Transverse colon (tissue), 4 donors: ENCODE data around the gene PLA2G15.

Source experiments
- CTCF ChIP-seq, 5 experiments: fragments of 200-600 bp in 3 of 5; fragments of 450-650 bp in 2 of 5; sonication (generic) in 3 of 5; IDR thresholded peaks; 1 replicate in 2 of 5; 2 replicates in 3 of 5; pipeline ENCODE4 v1.5.1; 2016 to 2017; ENCODE audit warnings: antibody characterized with exemption in 5 of 5, inconsistent platforms in 3 of 5, mild to moderate bottlenecking in 2 of 5, moderate library complexity in 1 of 5
- EP300 ChIP-seq: sonication (generic); formaldehyde crosslinking; IDR thresholded peaks from one replicate; pipeline ENCODE4 v1.6.1; 2017; ENCODE audit warnings: antibody characterized with exemption, low read depth
- POLR2A ChIP-seq: fragments of 450-650 bp; IDR thresholded peaks from one replicate; pipeline ENCODE4 v1.6.1; 2016; ENCODE audit warnings: antibody characterized with exemption, mild to moderate bottlenecking, moderate library complexity
- POLR2AphosphoS5 ChIP-seq, 3 donors: sonication (generic); formaldehyde crosslinking; IDR thresholded peaks; one replicate each; pipeline ENCODE4 v1.6.1; 2016; ENCODE audit warnings: antibody characterized with exemption in 3 of 3

- TF ChIP-seq POLR2AphosphoS5 (IDR thresholded peaks at IDR 0.05), result no peak
- no peak for TF ChIP-seq CTCF (IDR thresholded peaks at IDR 0.05)
- TF ChIP-seq POLR2A, result no peak
- TF ChIP-seq EP300, result no peak
These were observed 41.2 kb downstream of the PLA2G15 start for GRCh38 chr16:68286153-68287074.
